HUES48 (cell line): ENCODE data around the gene ASS1.

Source experiments
- H3K27ac ChIP-seq: one replicate; pipeline ENCODE4 v1.7.0; 2013; ENCODE audit warnings: low read depth, low read length, inconsistent platforms
- H3K27me3 ChIP-seq: 2 replicates; pipeline ENCODE4 v1.6.1; 2013; ENCODE audit warnings: mild to moderate bottlenecking, low read length; ENCODE audit not compliant: control insufficient read depth, insufficient read depth
- H3K36me3 ChIP-seq: 2 replicates; pipeline ENCODE4 v1.6.1; 2013; ENCODE audit warnings: low read length; ENCODE audit not compliant: control insufficient read depth, insufficient read depth
- H3K4me1 ChIP-seq: 2 replicates; pipeline ENCODE4 v1.6.1; 2013; ENCODE audit warnings: mild to moderate bottlenecking, low read length; ENCODE audit not compliant: control insufficient read depth, insufficient read depth
- H3K4me3 ChIP-seq: 2 replicates; pipeline ENCODE4 v1.5.1; 2013; ENCODE audit warnings: mild to moderate bottlenecking, low read depth, low read length
- H3K9ac ChIP-seq: 2 replicates; pipeline ENCODE4 v1.6.1; 2013; ENCODE audit warnings: mild to moderate bottlenecking, low read depth, low read length, moderate library complexity
- H3K9me3 ChIP-seq: 2 replicates; pipeline ENCODE4 v1.6.1; 2013; ENCODE audit warnings: low read length; ENCODE audit not compliant: control insufficient read depth, insufficient read depth

Gene ASS1

GRCh38 chr9:130428086-130428665 lies 16.6 kb upstream of the ASS1 start:
- no peak overlapping the region for H3K27ac ChIP-seq
- H3K27me3 ChIP-seq, result peaks cover 16% of the 10 kb centered on the region
- no peak overlapping the region for H3K9ac ChIP-seq
- no peaks in the 10 kb centered on the region for H3K9me3 ChIP-seq
- H3K36me3 ChIP-seq, result no peaks in the 10 kb centered on the region
- H3K4me3 ChIP-seq, result no peak overlapping the region
- peaks cover 7% of the 10 kb centered on the region for H3K4me1 ChIP-seq

GRCh38 chr9:130429381-130429780 lies 15.4 kb upstream of the ASS1 start:
- Histone ChIP-seq H3K27me3 (peaks cover 29% of the 10 kb centered on the region), H3K4me3 (no peak overlapping the region), H3K9ac (no peak overlapping the region), H3K4me1 (peaks cover 7% of the 10 kb centered on the region), H3K27ac (no peak overlapping the region), H3K36me3 (no peaks in the 10 kb centered on the region), H3K9me3 (no peaks in the 10 kb centered on the region)

GRCh38 chr9:130429831-130430230 lies 14.9 kb upstream of the ASS1 start:
- Histone ChIP-seq H3K9me3 (no peaks in the 10 kb centered on the region), H3K4me1 (peaks cover 7% of the 10 kb centered on the region), H3K27ac (no peak overlapping the region), H3K9ac (no peak overlapping the region), H3K27me3 (peaks cover 31% of the 10 kb centered on the region), H3K36me3 (no peaks in the 10 kb centered on the region), H3K4me3 (no peak overlapping the region)

- Histone ChIP-seq H3K27me3 (peaks cover 31% of the 10 kb centered on the region), H3K4me3 (no peak overlapping the region), H3K27ac (no peak overlapping the region), H3K4me1 (peaks cover 7% of the 10 kb centered on the region), H3K9me3 (no peaks in the 10 kb centered on the region), H3K9ac (no peak overlapping the region), H3K36me3 (no peaks in the 10 kb centered on the region)
Observed at GRCh38 chr9:130430232-130430631, 14.5 kb upstream of the ASS1 start.

- H3K36me3 ChIP-seq, result no peaks in the 10 kb centered on the region
- H3K9ac ChIP-seq, result no peak overlapping the region
- H3K4me1 ChIP-seq, result peaks cover 7% of the 10 kb centered on the region
- no peak overlapping the region for H3K27ac ChIP-seq
- no peaks in the 10 kb centered on the region for H3K9me3 ChIP-seq
- H3K4me3 ChIP-seq, result no peak overlapping the region
- peaks cover 31% of the 10 kb centered on the region for H3K27me3 ChIP-seq
Observed at GRCh38 chr9:130430734-130431535, 13.8 kb upstream of the ASS1 start.

- Histone ChIP-seq H3K27ac (no peak overlapping the region), H3K4me1 (peaks cover 7% of the 10 kb centered on the region), H3K4me3 (no peak overlapping the region), H3K36me3 (no peaks in the 10 kb centered on the region), H3K27me3 (peaks cover 31% of the 10 kb centered on the region), H3K9ac (no peak overlapping the region), H3K9me3 (no peaks in the 10 kb centered on the region)
Observed at GRCh38 chr9:130431536-130432303, 13.0 kb upstream of the ASS1 start.

- no peak overlapping the region for H3K27ac ChIP-seq
- no peak overlapping the region for H3K4me3 ChIP-seq
- peaks cover 31% of the 10 kb centered on the region for H3K27me3 ChIP-seq
- H3K9ac ChIP-seq, result no peak overlapping the region
- H3K4me1 ChIP-seq, result peaks cover 7% of the 10 kb centered on the region
- H3K36me3 ChIP-seq, result no peaks in the 10 kb centered on the region
- no peaks in the 10 kb centered on the region for H3K9me3 ChIP-seq
Observed at GRCh38 chr9:130432362-130432761, 12.4 kb upstream of the ASS1 start.

- Histone ChIP-seq H3K27ac (no peak overlapping the region), H3K36me3 (no peaks in the 10 kb centered on the region), H3K27me3 (peaks cover 31% of the 10 kb centered on the region), H3K9me3 (no peaks in the 10 kb centered on the region), H3K4me1 (peaks cover 7% of the 10 kb centered on the region), H3K4me3 (peak overlapping the region; percentile 49), H3K9ac (no peak overlapping the region)
Observed at GRCh38 chr9:130432796-130433167, 12.0 kb upstream of the ASS1 start.

- no peaks in the 10 kb centered on the region for H3K36me3 ChIP-seq
- peaks cover 31% of the 10 kb centered on the region for H3K27me3 ChIP-seq
- H3K9me3 ChIP-seq, result no peaks in the 10 kb centered on the region
- peak overlapping the region; percentile 49 for H3K4me3 ChIP-seq
- H3K9ac ChIP-seq, result no peak overlapping the region
- no peak overlapping the region for H3K27ac ChIP-seq
- H3K4me1 ChIP-seq, result peaks cover 7% of the 10 kb centered on the region
Observed at GRCh38 chr9:130433168-130433946, 11.4 kb upstream of the ASS1 start.

- no peaks in the 10 kb centered on the region for H3K9me3 ChIP-seq
- H3K9ac ChIP-seq, result no peak overlapping the region
- no peaks in the 10 kb centered on the region for H3K36me3 ChIP-seq
- peak overlapping the region; percentile 49; the same call in 1 of the 2 replicates for H3K4me3 ChIP-seq
- H3K27me3 ChIP-seq, result peaks cover 31% of the 10 kb centered on the region
- H3K27ac ChIP-seq, result no peak overlapping the region
- H3K4me1 ChIP-seq, result peaks cover 7% of the 10 kb centered on the region
Observed at GRCh38 chr9:130433947-130434262, 10.9 kb upstream of the ASS1 start.
